Measurements from ENCODE around the gene CLN5. TPM values are rescaled to one million over a fixed set of nuclear protein-coding genes. Genes with fewer than 3 reads are reported as not detected.
"Not testable (repeated sequence)": the region's sequence is repeated elsewhere in the genome, so short reads cannot be mapped to it uniquely, and the experiment has no call there.

Gene CLN5
- polyA plus RNA-seq (ENCODE audit: insufficient read length in 3 of 3), result 10 to 100 TPM; 45.7 to 53.3 (median 52.4) TPM

- DNase-seq (ENCODE audit: low read depth in 3 of 3, low spot score in 2 of 3), result peak; percentile 62 to 83 (median 73)
These were observed at the start of gene CLN5 for GRCh38 chr13:76991796-76992547. TSS of gene CLN5 (plus strand) at chr13:76992081. CDS start at chr13:76992099, 18 bp downstream.

GRCh38 chr13:76942363-76942762 lies 49.5 kb upstream of the CLN5 start:
- no peak for DNase-seq (ENCODE audit: low read depth in 3 of 3, low spot score in 2 of 3)

- DNase-seq (ENCODE audit: low read depth in 3 of 3, low spot score in 2 of 3), result no peak
These were observed 48.2 kb upstream of the CLN5 start for GRCh38 chr13:76943646-76944045.

GRCh38 chr13:76944456-76944855 lies 47.4 kb upstream of the CLN5 start:
- no peak for DNase-seq (ENCODE audit: low read depth in 3 of 3, low spot score in 2 of 3)

- no peak for DNase-seq (ENCODE audit: low read depth in 3 of 3, low spot score in 2 of 3)
These were observed 43.7 kb upstream of the CLN5 start, which contains the start of gene ACOD1 for GRCh38 chr13:76948149-76948548. TSS of gene ACOD1 (plus strand) at chr13:76948511. CDS start at chr13:76948559, 48 bp downstream.

- no peak for DNase-seq (ENCODE audit: low read depth in 3 of 3, low spot score in 2 of 3)
These were observed 41.8 kb upstream of the CLN5 start for GRCh38 chr13:76950101-76950500.

- DNase-seq (ENCODE audit: low read depth in 3 of 3, low spot score in 2 of 3), result no peak
These were observed 37.9 kb upstream of the CLN5 start for GRCh38 chr13:76953968-76954367.

- DNase-seq (ENCODE audit: low read depth in 3 of 3, low spot score in 2 of 3), result no peak
These were observed 37.3 kb upstream of the CLN5 start for GRCh38 chr13:76954538-76954937.

GRCh38 chr13:76955193-76955592 lies 36.7 kb upstream of the CLN5 start:
- no peak for DNase-seq (ENCODE audit: low read depth in 3 of 3, low spot score in 2 of 3)

- DNase-seq (ENCODE audit: low read depth in 3 of 3, low spot score in 2 of 3), result no peak
These were observed 36.2 kb upstream of the CLN5 start for GRCh38 chr13:76955661-76956060.

- no peak for DNase-seq (ENCODE audit: low read depth in 3 of 3, low spot score in 2 of 3)
These were observed 32.9 kb upstream of the CLN5 start for GRCh38 chr13:76958841-76959432.

- not testable (repeated sequence) for DNase-seq (ENCODE audit: low read depth in 3 of 3, low spot score in 2 of 3)
These were observed 32.1 kb upstream of the CLN5 start for GRCh38 chr13:76959734-76960133.

GRCh38 chr13:76965759-76966421 lies 26.0 kb upstream of the CLN5 start:
- DNase-seq (ENCODE audit: low read depth in 3 of 3, low spot score in 2 of 3), result peak in 1 of 3 donors; percentile 27

GRCh38 chr13:76967031-76967430 lies 24.9 kb upstream of the CLN5 start:
- DNase-seq (ENCODE audit: low read depth in 3 of 3, low spot score in 2 of 3), result no peak

- DNase-seq (ENCODE audit: low read depth in 3 of 3, low spot score in 2 of 3), result no peak
These were observed 23.8 kb upstream of the CLN5 start for GRCh38 chr13:76968041-76968440.

- DNase-seq (ENCODE audit: low read depth in 3 of 3, low spot score in 2 of 3), result no peak
These were observed 22.2 kb upstream of the CLN5 start for GRCh38 chr13:76969488-76970365.

GRCh38 chr13:76971215-76971614 lies 20.7 kb upstream of the CLN5 start:
- DNase-seq (ENCODE audit: low read depth in 3 of 3, low spot score in 2 of 3), result no peak

GRCh38 chr13:76971851-76972829 lies 19.7 kb upstream of the CLN5 start:
- DNase-seq (ENCODE audit: low read depth in 3 of 3, low spot score in 2 of 3), result no peak

- DNase-seq (ENCODE audit: low read depth in 3 of 3, low spot score in 2 of 3), result no peak
These were observed 17.8 kb upstream of the CLN5 start for GRCh38 chr13:76973920-76974617.

All from right renal cortex interstitium (tissue), 3 donors.